Epithelial cell of esophagus (primary cell): ENCODE data around the gene CARD10.
A peak's percentile ranks its signal among the peaks of the same experiment; 100 is the strongest.

Experiments used
- DNase-seq: peaks from one replicate; pipeline ENCODE4 v3.0.0; 2010; ENCODE audit warnings: low read depth
- H3K4me3 ChIP-seq: 2 replicates; pipeline ENCODE4 v1.5.1; 2011; ENCODE audit warnings: mild to moderate bottlenecking, low read length, control low read depth
- CTCF ChIP-seq: IDR thresholded peaks from 2 replicates; pipeline ENCODE4 v1.5.1; 2011; ENCODE audit warnings: low read depth, mild to moderate bottlenecking, low read length, control low read depth, inconsistent platforms; ENCODE audit not compliant: insufficient read depth; ENCODE audit errors: missing control alignments

The CARD10 gene

GRCh38 chr22:37498289-37498909 lies 20.8 kb downstream of the CARD10 start:
- DNase-seq, result no peak
- H3K4me3 ChIP-seq, result no peak overlapping the region
- TF ChIP-seq CTCF, result no peak

- DNase-seq, result peak; percentile 86
- H3K4me3 ChIP-seq, result no peak overlapping the region
- no peak for TF ChIP-seq CTCF
Measured at GRCh38 chr22:37497062-37497599, 22.1 kb downstream of the CARD10 start.

GRCh38 chr22:37496651-37497050 lies 22.6 kb downstream of the CARD10 start:
- DNase-seq, result peak; percentile 28
- no peak overlapping the region for H3K4me3 ChIP-seq
- TF ChIP-seq CTCF, result no peak

GRCh38 chr22:37493979-37494378 lies 25.2 kb downstream of the CARD10 start:
- H3K4me3 ChIP-seq, result no peak overlapping the region
- DNase-seq, result no peak
- TF ChIP-seq CTCF, result no peak

GRCh38 chr22:37492428-37493344 lies 26.5 kb downstream of the CARD10 start:
- peak; percentile 49 for DNase-seq
- no peak overlapping the region for H3K4me3 ChIP-seq
- TF ChIP-seq CTCF, result peak; percentile 48

- TF ChIP-seq CTCF, result no peak
- no peak overlapping the region for H3K4me3 ChIP-seq
- peak; percentile 18 for DNase-seq
Measured at GRCh38 chr22:37491559-37492427, 27.4 kb downstream of the CARD10 start.
